HG02610 (cell line): ENCODE results near the gene CHST7.
"Not testable (repeated sequence)": the region's sequence is repeated elsewhere in the genome, so short reads cannot be mapped to it uniquely, and the experiment has no call there.

Experiments used
- ATAC-seq: cut with Tn5 transposase; IDR thresholded peaks from one replicate; pipeline ENCODE4 v1.9.1; 2021; ENCODE audit warnings: mild to moderate bottlenecking, moderate library complexity; ENCODE audit not compliant: unreplicated experiment

CHST7 gene

GRCh38 chrX:46573331-46573891, at the start of gene CHST7:
Gene CHST7 (plus strand): TSS chrX:46573765. CDS start chrX:46573932, 167 bp downstream.
- ATAC-seq = peak; percentile 47

GRCh38 chrX:46528640-46529039, 44.9 kb upstream of the CHST7 start:
- ATAC-seq = not testable (repeated sequence)

- ATAC-seq = not testable (repeated sequence)
Observed at GRCh38 chrX:46529740-46530403, 43.7 kb upstream of the CHST7 start.

- ATAC-seq = not testable (repeated sequence)
Observed at GRCh38 chrX:46530404-46530908, 43.1 kb upstream of the CHST7 start.

GRCh38 chrX:46531442-46531841, 42.1 kb upstream of the CHST7 start:
- no peak for ATAC-seq

- no peak for ATAC-seq
Observed at GRCh38 chrX:46543441-46543840, 30.1 kb upstream of the CHST7 start.

- ATAC-seq = not testable (repeated sequence)
Observed at GRCh38 chrX:46544527-46544926, 29.0 kb upstream of the CHST7 start.

- peak; percentile 86 for ATAC-seq
Observed at GRCh38 chrX:46545111-46546005, 28.2 kb upstream of the CHST7 start, which contains the start of gene ZNF674. Gene ZNF674 (minus strand): TSS chrX:46545421. CDS start chrX:46542087, 3,334 bp downstream.

GRCh38 chrX:46547857-46548256, 25.7 kb upstream of the CHST7 start:
- ATAC-seq = no peak

GRCh38 chrX:46549914-46550313, 23.7 kb upstream of the CHST7 start:
- ATAC-seq = no peak

GRCh38 chrX:46551494-46552128, 22.0 kb upstream of the CHST7 start:
- ATAC-seq = no peak

- no peak for ATAC-seq
Observed at GRCh38 chrX:46553935-46554334, 19.6 kb upstream of the CHST7 start.

- no peak for ATAC-seq
Observed at GRCh38 chrX:46554942-46555341, 18.6 kb upstream of the CHST7 start.

GRCh38 chrX:46559062-46559461, 14.5 kb upstream of the CHST7 start:
- no peak for ATAC-seq

- peak; percentile 98 for ATAC-seq
Observed at GRCh38 chrX:46561824-46562657, 11.5 kb upstream of the CHST7 start.

GRCh38 chrX:46567388-46567787, 6.2 kb upstream of the CHST7 start:
- no peak for ATAC-seq

GRCh38 chrX:46569621-46570020, 3.9 kb upstream of the CHST7 start:
- no peak for ATAC-seq

- peak; percentile 31 for ATAC-seq
Observed at GRCh38 chrX:46571423-46572339, 1.9 kb upstream of the CHST7 start.

- ATAC-seq = peak; percentile 41
Observed at GRCh38 chrX:46572340-46572936, 1.1 kb upstream of the CHST7 start.
